HG03196 (cell line): ENCODE measurements around the gene DLGAP4.

Experiments
- ATAC-seq: cut with Tn5 transposase; IDR thresholded peaks from one replicate; pipeline ENCODE4 v1.9.1; 2021; ENCODE audit not compliant: unreplicated experiment

The DLGAP4 gene

GRCh38 chr20:36306553-36307411 lies 643 bp downstream of the DLGAP4 start:
- ATAC-seq = no peak

- no peak for ATAC-seq
These were observed 1.5 kb downstream of the DLGAP4 start for GRCh38 chr20:36307412-36308325.

GRCh38 chr20:36308353-36308752 lies 2.2 kb downstream of the DLGAP4 start:
- ATAC-seq = no peak

DNA sequence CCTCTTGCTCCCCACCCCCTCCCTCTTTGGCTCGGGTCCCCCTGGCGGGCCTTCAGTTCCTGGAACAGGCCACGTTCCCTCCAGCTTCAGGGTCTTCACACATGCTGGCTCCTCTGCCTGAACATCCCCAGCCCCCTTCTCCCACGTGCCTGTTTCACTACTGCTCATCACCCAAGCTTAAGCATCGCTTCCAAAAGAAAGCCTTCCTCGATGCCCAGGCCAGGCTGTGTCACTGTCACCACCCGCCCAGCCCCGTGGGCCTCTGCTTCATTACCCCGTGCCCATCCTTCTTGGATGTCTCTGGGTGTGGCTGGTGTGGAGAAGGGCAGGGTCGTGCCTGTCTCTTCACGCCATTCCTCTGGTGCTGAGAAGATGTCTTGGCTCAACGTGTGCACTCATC lies 2.8 kb downstream of the DLGAP4 start:
- no peak for ATAC-seq

DNA sequence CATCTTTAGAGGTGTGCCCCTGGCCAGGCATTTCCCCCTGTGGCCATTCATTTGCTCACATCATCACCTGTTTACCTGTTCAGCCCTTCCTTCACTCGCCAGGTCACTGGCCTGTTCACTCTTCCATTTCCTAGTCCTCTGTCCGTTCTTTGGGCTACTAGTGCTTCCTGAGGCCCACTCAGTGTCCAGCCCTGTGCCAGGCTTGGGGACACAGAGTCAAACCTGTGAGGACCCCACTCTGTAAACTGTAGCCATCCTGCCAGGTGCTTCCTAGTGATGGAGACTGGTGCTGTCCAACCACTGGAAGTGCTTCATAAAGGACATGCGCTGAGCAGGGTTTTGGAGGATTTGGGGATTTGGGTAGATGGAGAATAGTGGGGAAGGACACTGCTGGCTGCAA lies 3.5 kb downstream of the DLGAP4 start:
- no peak for ATAC-seq

DNA sequence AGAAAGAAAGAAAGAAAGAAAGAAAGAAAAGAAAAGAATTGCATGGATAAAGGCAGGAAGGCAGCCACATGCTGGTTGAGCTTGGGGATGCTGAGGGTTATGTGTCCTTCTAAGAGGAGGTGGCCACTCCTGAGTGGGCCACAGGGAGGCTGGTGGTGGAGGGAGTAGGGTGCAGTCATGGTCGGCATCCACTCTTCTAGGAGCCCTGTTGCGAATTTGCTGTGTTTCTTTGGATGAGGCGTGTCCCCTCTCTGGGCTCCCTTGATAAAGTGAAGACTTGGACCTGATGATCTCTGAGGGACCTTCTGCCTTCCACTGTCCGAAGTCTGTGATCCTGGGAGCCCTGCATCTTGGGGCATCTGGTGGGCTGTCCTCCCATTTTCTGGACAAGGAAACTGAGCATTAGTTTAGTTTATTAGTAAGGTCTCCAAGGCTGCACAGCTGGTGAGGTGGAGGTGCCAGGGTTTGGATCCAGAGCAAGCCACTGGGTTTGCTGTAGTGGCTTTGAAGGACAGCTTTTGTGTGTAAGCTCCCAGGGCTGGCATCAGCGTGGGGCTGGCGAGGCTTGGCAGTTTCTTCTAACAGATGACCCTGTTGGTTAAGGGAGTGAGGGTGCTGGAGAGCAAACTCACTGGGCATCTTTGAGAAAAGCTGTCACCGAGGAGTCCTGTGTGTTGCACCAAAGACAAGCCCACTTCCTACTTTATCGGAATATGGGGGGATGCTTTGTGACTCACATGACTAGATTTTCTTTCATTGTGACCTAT lies 4.3 kb downstream of the DLGAP4 start:
- no peak for ATAC-seq

- ATAC-seq = no peak
These were observed 5.2 kb downstream of the DLGAP4 start for GRCh38 chr20:36311141-36311853.

DNA sequence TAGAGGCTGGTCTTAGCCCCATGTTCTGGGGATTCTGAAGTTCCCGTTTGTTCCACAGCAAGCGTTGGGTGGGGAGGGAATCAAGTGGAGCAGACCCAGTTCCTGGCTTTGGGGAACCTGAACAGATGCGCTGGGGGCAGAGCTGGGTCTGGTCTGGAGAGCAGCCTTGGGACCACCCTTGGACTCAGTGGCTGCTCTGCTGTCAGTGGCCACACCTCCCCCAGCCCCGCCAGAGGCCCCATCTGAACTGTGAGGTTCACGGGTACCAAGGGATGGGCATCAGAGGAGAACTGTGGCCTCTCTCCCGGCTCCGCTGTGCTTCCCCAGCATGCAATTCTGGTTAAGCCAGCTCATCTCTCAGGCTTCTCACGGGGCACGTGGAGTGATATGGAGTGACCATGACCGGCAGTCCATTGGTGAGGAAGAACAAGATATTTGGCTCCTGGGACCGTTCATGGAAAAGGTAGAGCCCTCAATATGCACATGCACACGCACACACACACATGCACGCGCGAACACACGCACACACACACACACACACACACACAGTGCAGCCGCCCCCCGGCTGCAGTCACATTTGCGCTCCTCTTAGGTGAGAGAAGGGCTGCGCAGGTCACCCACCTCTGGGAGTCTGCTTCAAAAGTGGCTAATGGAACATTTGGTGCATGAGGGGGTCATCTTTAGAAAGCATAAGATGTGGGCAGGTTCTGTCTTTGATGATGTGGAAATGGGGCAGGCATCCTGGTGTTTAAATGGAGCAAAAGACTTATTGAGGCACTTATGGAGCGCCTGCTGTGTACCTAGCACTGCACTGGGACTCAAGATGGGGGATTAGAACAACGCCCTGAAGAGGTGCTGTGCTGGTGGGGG lies 6.0 kb downstream of the DLGAP4 start:
- no peak for ATAC-seq

DNA sequence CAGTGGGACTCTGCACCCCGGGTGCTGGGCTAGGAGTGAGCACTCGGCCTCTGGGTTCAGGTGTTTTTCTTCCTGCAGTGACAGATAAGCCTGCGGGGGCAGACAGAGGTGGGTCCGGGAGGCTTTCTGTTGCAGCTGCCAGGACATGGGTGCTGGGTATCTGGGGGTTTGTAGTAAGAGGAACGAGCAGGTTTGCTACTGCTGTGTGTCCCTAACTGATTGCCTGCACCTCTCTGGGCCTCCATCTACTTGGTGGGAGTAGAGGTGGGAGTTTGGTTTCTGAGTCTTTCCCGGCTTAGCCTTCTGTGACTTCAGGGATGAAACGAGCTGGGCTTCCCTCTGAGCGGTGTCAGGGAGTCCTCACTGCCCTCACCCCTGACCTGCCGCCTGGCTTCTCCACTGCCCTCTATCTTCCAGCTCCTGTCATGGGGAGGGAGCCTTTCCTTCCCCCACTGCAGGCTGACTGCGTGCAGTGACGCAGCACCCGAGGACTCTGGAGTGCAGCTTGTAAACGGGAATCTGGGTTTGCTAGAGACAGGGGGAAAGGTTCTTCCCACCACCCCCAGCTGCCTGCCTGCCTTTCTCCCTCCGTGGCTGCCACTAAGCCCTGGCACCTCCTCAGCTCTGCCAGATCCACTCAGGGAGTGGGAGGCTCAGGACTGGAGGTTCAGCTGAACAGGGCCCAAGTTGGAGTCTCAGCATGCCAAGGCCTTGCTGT lies 6.7 kb downstream of the DLGAP4 start:
- no peak for ATAC-seq

DNA sequence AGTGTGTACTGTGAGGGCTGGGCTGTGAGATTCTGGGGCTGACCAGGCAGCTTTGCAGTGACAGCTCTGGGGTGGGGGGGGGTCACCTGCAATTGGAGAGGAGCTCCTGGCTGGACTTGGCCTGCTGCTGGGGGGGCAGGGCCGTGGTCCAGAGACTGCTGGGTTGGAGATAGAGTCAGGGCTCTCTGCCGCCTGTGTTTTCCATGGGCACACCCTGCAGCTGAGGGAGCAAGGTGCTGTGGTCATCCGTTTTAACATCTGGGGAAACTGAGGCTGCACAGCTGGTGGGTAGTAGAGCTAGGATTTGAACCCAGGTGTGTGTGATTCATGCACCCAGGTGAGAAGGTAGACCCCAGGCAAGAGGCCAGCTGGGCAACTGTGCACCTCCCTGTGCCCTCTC lies 7.3 kb downstream of the DLGAP4 start:
- no peak for ATAC-seq

DNA sequence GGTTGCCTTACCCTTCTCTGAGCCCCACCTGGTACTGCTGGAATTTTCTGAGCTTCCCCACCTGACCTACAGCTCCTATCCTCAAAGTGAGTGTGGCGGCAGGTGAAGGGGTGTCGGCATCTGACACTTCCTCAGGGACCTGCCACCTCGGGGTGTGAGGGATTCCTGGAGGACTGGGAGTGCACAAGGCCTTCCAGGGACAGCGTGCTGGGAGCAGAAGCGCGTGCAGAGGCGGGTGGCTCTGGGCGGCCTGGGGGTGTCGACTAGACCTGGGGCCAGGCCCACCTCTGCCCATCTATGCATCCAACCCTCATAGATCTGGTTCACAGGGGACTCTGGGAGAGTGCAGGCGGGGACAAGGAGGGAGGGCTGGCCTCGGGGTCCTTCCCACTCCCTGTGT lies 7.8 kb downstream of the DLGAP4 start:
- ATAC-seq = no peak

DNA sequence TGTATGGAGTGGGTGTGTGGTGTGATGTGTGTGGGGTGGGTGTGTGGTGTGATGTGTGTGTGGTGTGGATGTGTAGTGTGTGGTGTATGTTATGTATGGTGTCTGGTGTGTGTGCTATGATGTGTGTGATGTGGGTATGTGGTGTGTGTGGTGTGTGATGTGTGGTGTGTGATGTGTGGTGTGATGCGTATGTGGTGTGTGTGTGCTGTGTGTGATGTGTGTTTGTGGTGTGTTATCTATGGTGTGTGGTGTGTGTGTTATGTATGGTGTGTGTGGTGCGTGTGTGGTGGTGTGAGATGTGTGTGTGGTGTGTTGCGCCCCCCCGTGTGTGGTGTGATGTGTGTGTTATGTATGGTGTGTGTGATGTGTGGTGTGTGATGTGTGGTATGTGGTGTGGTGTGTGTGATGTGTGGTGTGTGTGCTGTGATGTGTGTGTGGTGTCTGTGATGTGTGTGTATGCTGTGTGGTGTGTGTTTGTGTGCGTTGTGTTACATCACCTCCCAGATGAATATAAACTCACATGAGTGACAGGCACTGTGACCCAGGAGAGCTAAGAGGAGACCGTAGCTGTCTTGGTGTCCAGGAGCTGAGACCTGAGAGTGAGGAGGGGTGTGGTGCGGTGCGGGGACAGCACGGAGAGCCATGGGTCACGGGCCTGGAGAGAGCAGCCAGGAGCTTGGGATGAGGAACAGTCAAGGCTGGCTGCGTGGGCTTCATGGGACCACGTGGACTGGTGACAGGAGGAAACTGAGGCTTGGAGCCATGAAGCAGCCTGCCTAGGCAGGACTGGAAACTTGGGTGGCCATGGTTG lies 8.8 kb downstream of the DLGAP4 start:
- no peak for ATAC-seq

DNA sequence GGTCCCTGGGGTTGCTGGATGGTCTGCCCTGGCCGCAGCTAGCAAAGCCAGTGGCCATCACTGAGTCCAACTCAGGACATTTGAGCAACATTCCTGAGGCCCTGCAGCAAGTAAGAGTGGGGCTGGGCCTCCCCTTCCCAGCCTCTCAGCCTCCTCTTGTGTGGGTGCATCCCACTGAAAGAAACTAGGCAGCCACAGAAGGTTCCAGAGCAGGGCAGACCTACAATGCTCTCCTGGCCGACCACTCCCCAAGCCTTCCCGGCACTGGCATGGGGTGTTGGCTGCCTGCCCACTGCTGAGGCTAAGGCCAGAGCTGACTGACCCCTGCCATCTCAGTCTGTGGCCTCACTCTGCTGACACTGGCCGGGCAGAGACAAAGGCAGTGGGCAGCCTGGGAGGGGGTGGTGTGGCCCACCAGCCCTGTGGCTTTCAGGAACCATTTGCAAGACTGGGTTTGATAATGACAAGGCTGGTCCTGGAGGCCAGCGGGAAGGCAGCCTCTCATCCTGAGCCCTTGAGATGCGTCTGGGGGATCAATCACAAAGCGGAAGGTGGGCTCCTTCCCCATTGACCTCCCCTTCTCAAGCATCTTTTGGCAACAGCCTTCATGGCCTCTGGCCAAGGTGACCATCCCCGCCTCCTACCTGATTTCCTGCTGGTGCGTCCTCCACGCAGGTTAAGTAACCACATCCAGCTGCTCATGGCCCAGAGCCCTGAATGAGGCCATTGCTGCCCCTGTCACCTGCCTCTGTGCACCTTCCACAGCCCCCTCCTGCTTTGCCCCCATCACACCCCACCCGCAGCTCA lies 9.6 kb downstream of the DLGAP4 start:
- no peak for ATAC-seq

- ATAC-seq = no peak
These were observed 11.5 kb downstream of the DLGAP4 start for GRCh38 chr20:36317675-36318074.

DNA sequence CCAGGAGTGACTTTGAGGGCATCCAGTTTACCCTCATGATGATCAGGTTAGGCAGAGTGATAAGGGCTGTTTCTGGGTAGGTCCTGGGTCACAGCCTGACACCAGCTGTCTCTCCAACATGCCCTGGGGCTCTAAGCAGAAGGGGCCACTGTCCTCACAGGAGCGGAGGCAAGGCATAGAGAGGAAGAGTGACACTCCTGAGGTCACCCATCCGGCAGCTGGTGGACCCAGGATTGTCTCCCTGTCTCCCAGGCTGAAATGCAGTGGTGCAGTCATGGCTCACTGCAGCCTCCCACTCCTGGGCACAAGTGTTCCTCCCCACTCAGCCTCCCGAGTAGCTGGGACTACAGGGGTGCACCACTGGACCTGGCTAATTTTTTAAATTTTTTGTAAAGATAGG lies 12.0 kb downstream of the DLGAP4 start:
- ATAC-seq = no peak

DNA sequence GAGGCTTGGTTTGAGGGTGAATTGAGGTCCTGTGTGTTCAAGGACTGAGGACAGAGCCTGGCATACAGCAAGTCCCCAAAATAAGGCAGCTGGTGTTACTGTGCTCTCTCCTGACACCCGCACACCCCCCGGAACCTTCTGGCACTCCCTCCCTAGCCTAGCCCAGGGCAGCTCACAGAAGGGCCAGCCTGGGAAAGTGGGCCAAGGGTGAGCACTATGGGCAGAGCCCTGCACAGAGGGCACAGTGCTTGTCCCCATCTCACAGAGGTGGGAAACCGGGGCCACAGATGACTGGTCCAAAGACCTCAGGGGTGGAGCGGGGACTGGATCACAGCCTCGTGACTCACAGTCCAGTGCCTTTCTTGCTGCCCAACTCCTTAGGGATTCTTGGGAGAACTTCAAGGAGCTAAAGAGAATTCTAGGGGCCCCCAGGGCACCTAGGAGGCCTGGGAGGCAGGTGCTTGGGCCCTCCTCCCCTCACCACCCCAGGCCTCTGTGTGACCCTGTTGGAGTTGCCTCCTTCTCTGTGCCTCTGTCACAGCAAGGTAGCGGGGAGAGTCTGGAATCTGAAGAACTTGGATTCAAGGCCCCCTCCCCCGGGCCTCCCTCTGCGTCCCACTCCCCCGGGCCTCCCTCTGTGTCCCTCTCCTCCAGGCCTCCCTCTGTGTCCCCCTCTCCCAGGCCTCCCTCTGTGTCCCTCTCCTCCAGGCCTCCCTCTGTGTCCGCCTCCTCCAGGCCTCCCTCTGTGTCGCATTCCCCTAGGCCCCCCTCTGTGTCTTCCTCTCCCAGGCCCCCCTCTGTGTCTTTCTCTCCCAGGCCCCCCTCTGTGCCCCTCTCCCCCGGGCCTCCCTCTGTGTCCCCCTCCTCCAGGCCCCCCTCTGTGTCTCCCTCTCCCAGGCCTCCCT lies 13.5 kb downstream of the DLGAP4 start:
- no peak for ATAC-seq
